ENCODE results near the gene TP63. TPM values are rescaled to one million over a fixed set of nuclear protein-coding genes. Genes with fewer than 3 reads are reported as not detected.
A peak's percentile ranks its signal among the peaks of the same experiment; 100 is the strongest.

The TP63 gene
- total RNA-seq, 1 experiment from 2014 or later: 3.6 TPM

DNA sequence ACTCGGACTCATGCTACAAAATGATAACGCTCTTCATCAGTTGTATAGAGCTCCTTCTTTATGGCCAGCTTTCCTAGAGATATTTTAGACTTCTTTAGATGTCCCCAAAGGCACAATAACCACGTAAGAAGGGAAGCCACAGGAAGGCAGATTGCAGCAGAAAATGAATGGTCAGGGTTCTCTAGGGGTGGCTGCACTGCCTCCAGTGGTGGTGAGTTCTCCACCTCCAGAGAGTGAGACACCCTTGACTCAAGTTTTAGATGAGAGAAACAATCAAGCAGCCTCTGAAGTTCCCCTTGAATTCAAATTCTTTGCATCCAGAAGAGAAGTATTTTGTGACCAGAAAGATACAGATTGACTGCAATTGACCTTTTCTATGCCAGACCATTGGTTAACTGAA lies 191.5 kb downstream of the TP63 start:
- DNase-seq: no peak
- H4K20me1 ChIP-seq (ENCODE audit: insufficient read depth): no peaks in the 10 kb centered on the region
- no peak for TF ChIP-seq EZH2 (IDR thresholded peaks at IDR 0.05; ENCODE audit: low read depth)
- TF ChIP-seq, protein P1, sequence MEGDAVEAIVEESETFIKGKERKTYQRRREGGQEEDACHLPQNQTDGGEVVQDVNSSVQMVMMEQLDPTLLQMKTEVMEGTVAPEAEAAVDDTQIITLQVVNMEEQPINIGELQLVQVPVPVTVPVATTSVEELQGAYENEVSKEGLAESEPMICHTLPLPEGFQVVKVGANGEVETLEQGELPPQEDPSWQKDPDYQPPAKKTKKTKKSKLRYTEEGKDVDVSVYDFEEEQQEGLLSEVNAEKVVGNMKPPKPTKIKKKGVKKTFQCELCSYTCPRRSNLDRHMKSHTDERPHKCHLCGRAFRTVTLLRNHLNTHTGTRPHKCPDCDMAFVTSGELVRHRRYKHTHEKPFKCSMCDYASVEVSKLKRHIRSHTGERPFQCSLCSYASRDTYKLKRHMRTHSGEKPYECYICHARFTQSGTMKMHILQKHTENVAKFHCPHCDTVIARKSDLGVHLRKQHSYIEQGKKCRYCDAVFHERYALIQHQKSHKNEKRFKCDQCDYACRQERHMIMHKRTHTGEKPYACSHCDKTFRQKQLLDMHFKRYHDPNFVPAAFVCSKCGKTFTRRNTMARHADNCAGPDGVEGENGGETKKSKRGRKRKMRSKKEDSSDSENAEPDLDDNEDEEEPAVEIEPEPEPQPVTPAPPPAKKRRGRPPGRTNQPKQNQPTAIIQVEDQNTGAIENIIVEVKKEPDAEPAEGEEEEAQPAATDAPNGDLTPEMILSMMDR (conservative IDR thresholded peaks at IDR 0.05): no peak
- ChIA-PET POLR2A (ENCODE audit: unreplicated experiment) (interaction anchor here (0.5 kb wide), 1 partner anchor 694 kb away, joined by 6 read pairs; no protein-coding TSS in a partner anchor), CTCF (no interaction called here)
- H3K27me3 ChIP-seq (ENCODE audit: insufficient read depth, low read depth): no peaks in the 10 kb centered on the region
- no peak overlapping the region for H2AFZ ChIP-seq
- H3K4me3 ChIP-seq: no peak overlapping the region
- no peak overlapping the region for H3K4me2 ChIP-seq
- H3K36me3 ChIP-seq (ENCODE audit: low read depth): no peaks in the 10 kb centered on the region
- no peaks in the 10 kb centered on the region; the same call in 1 of the 2 replicates for H3F3A ChIP-seq (ENCODE audit: insufficient read depth, low read depth)
- intact Hi-C loops (cut with micrococcal nuclease; ENCODE audit: unreplicated experiment): no loop called here
- peaks cover 14% of the 10 kb centered on the region; the same call in 1 of the 2 replicates for H3K4me1 ChIP-seq (replicated peaks; ENCODE audit: insufficient read depth)
- H3K27ac ChIP-seq: no peak overlapping the region
- no peaks in the 10 kb centered on the region for H3K9me2 ChIP-seq (ENCODE audit: insufficient read depth)
- H3K9me3 ChIP-seq (ENCODE audit: insufficient read depth, low read depth): peaks cover 9% of the 10 kb centered on the region; the same call in 1 of the 2 replicates
- BruUV-seq (replicated peaks): no TSS peak
- H3K79me2 ChIP-seq (ENCODE audit: low read depth): no peaks in the 10 kb centered on the region

DNA sequence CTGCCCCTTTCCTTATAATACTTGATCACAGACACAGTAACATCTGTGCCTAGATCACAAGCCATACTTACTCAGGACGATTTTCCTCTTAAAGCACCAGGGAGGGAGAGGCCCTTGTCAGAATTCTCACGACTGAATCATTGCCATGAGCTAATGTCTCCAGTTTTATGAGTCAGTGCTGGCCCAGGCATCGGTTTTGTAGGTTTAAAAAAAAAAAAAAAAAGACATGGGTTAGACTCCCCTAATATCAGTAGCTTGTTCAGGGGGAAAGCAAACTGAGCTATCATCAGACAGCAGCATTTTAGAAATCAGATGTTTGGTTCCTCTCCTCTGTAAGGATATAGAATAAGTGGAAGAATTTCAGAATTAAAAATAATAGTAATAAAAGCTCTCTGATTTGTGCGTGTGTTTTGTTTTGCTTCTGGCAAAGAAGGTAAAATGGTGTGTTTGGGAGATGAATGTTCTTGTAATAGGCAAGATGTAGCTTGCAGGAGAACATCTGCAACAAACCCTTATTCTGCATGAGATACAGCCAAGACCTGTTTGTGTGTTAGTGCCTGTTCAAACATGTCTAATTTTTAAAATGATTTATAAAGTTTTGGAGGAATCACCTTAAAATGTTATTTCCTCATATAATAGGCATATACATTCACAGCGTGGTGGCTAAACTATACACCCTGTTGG lies 193.6 kb downstream of the TP63 start:
- Histone ChIP-seq H3K4me3 (no peak overlapping the region), H3K36me3 (ENCODE audit: low read depth) (no peaks in the 10 kb centered on the region), H3K9me2 (ENCODE audit: insufficient read depth) (no peaks in the 10 kb centered on the region), H2AFZ (peak overlapping the region; percentile 4; the same call in 1 of the 2 replicates), H3F3A (ENCODE audit: insufficient read depth, low read depth) (no peaks in the 10 kb centered on the region), H3K27ac (peak overlapping the region; percentile 45), H4K20me1 (ENCODE audit: insufficient read depth) (no peaks in the 10 kb centered on the region), H3K27me3 (ENCODE audit: insufficient read depth, low read depth) (no peaks in the 10 kb centered on the region), H3K9me3 (ENCODE audit: insufficient read depth, low read depth) (peaks cover 16% of the 10 kb centered on the region; the same call in 1 of the 2 replicates), H3K4me1 (replicated peaks; ENCODE audit: insufficient read depth) (peaks cover 14% of the 10 kb centered on the region; the same call in 1 of the 2 replicates), H3K79me2 (ENCODE audit: low read depth) (no peaks in the 10 kb centered on the region), H3K4me2 (0 out of 2 replicates have a peak overlapping the region, but pooled peaks have one; percentile 9)
- peak; percentile 36 to 68 for DNase-seq
- BruUV-seq (replicated peaks): no TSS peak
- ChIA-PET POLR2A (ENCODE audit: unreplicated experiment) (interaction anchor here (0.5 to 0.6 kb wide), 5 partner anchors 18 to 519 kb away, joined by 3 to 11 read pairs (median 6); no protein-coding TSS in a partner anchor), CTCF (interaction anchor here (1.1 kb wide), 1 partner anchor 17 kb away, joined by 9 read pairs; no protein-coding TSS in a partner anchor)
- TF ChIP-seq, protein P1 (conservative IDR thresholded peaks at IDR 0.05): no peak
- no peak for TF ChIP-seq EZH2 (IDR thresholded peaks at IDR 0.05; ENCODE audit: low read depth)
- intact Hi-C loops (cut with micrococcal nuclease; ENCODE audit: unreplicated experiment): no loop called here

DNA sequence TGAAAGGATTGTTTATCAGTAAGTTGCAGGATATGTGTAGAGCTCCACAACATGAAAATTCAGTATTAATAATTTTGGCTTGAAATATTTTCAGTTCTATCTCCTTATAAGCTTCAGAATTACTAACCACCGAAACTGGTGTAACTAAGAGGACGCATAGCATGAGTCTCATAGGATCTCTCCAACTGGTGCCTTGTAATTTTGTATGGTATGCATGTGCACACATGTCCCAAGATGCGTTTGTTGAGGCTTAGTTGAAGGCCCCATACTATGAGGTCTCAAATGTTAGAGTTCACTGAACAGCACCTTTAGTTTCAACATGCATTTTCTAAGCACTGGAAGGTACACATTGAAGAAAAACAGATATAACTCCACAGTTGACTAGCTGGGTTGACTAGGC lies 195.4 kb downstream of the TP63 start:
- peaks cover 14% of the 10 kb centered on the region; the same call in 1 of the 2 replicates for H3K4me1 ChIP-seq (replicated peaks; ENCODE audit: insufficient read depth)
- no peak overlapping the region for H2AFZ ChIP-seq
- no peaks in the 10 kb centered on the region for H3F3A ChIP-seq (ENCODE audit: insufficient read depth, low read depth)
- H3K36me3 ChIP-seq (ENCODE audit: low read depth): no peaks in the 10 kb centered on the region
- H3K9me2 ChIP-seq (ENCODE audit: insufficient read depth): no peaks in the 10 kb centered on the region
- no peaks in the 10 kb centered on the region for H3K27me3 ChIP-seq (ENCODE audit: insufficient read depth, low read depth)
- H4K20me1 ChIP-seq (ENCODE audit: insufficient read depth): no peaks in the 10 kb centered on the region
- DNase-seq: no peak
- no peak overlapping the region for H3K27ac ChIP-seq
- H3K79me2 ChIP-seq (ENCODE audit: low read depth): no peaks in the 10 kb centered on the region
- intact Hi-C loops (cut with micrococcal nuclease; ENCODE audit: unreplicated experiment): no loop called here
- POLR2A ChIA-PET (ENCODE audit: unreplicated experiment): interaction anchor here (0.6 to 0.7 kb wide), 2 partner anchors 8 to 13 kb away, joined by 3 to 10 read pairs; no protein-coding TSS in a partner anchor
- H3K4me3 ChIP-seq: no peak overlapping the region
- peaks cover 16% of the 10 kb centered on the region; the same call in 1 of the 2 replicates for H3K9me3 ChIP-seq (ENCODE audit: insufficient read depth, low read depth)
- no TSS peak for BruUV-seq (replicated peaks)
- TF ChIP-seq, protein P1 (conservative IDR thresholded peaks at IDR 0.05): no peak
- no peak for TF ChIP-seq EZH2 (IDR thresholded peaks at IDR 0.05; ENCODE audit: low read depth)
- H3K4me2 ChIP-seq: no peak overlapping the region
- CTCF ChIA-PET: no interaction called here

Data from PC-9 (cell line).